ENCODE data around the gene IFT80. TPM values are rescaled to one million over a fixed set of nuclear protein-coding genes. Genes with fewer than 3 reads are reported as not detected.

IFT80 gene
- total RNA-seq, 2 experiments from 2014 or later: 9.2 to 10.4 TPM

- TF ChIP-seq CTCF (IDR thresholded peaks at IDR 0.05): no peak
- CTCF ChIA-PET: interaction anchor here (0.9 to 1.6 kb wide), 4 partner anchors 12 to 41 kb away, joined by 3 to 4 read pairs (median 3); no protein-coding TSS in a partner anchor
- intact Hi-C loops (cut with micrococcal nuclease): no loop called here
- Mint-ChIP-seq H3K9me3 (no peaks in the 10 kb centered on the region), H3K36me3 (ENCODE audit: low read depth) (peaks cover 43% of the 10 kb centered on the region), H3K27me3 (no peaks in the 10 kb centered on the region), H3K27ac (no peak overlapping the region), H3K4me3 (no peak overlapping the region), H3K4me1 (ENCODE audit: low read depth) (peaks cover 2% of the 10 kb centered on the region)
- no peak for DNase-seq
- POLR2A ChIA-PET: interaction anchor here (0.8 to 2.8 kb wide), 8 partner anchors 9 to 39 kb away, joined by 3 to 17 read pairs (median 6); partner anchors contain the start of genes IFT80 and TRIM59
- ATAC-seq: no peak
These were observed 11.0 kb upstream of the IFT80 start for GRCh38 chr3:160409812-160410610.

- no peak for TF ChIP-seq CTCF (IDR thresholded peaks at IDR 0.05)
- peaks cover 22% of the 10 kb centered on the region for H3K4me1 Mint-ChIP-seq (ENCODE audit: low read depth)
- H3K27ac Mint-ChIP-seq: no peak overlapping the region
These were observed 4.9 kb upstream of the IFT80 start for GRCh38 chr3:160403796-160404470.

GRCh38 chr3:160403028-160403545 lies 4.1 kb upstream of the IFT80 start:
- no peak for TF ChIP-seq CTCF (IDR thresholded peaks at IDR 0.05)
- peaks cover 23% of the 10 kb centered on the region for H3K4me1 Mint-ChIP-seq (ENCODE audit: low read depth)
- no peak overlapping the region for H3K27ac Mint-ChIP-seq
- H3K9me3 Mint-ChIP-seq: no peaks in the 10 kb centered on the region
- peaks cover 56% of the 10 kb centered on the region for H3K36me3 Mint-ChIP-seq (ENCODE audit: low read depth)
- ATAC-seq: no peak
- intact Hi-C loops (cut with micrococcal nuclease): loop anchor here (5.0 kb wide), 1 partner anchor 39 kb away; no protein-coding TSS in a partner anchor
- peaks cover 6% of the 10 kb centered on the region for H3K27me3 Mint-ChIP-seq
- no peak for DNase-seq
- peak overlapping the region; percentile 95 for H3K4me3 Mint-ChIP-seq
- POLR2A ChIA-PET: interaction anchor here (1.0 to 2.1 kb wide), 2 partner anchors 12 to 46 kb away, joined by 3 to 7 read pairs; partner anchors contain the start of gene TRIM59
- CTCF ChIA-PET: interaction anchor here (1.5 kb wide), 1 partner anchor 11 kb away, joined by 8 read pairs; no protein-coding TSS in a partner anchor

More at GRCh38 chr3:160403796-160404470, 4.9 kb upstream of the IFT80 start:
- intact Hi-C loops (cut with micrococcal nuclease): loop anchor here (5.0 kb wide), 1 partner anchor 38 kb away; no protein-coding TSS in a partner anchor
- no peaks in the 10 kb centered on the region for H3K9me3 Mint-ChIP-seq
- H3K36me3 Mint-ChIP-seq (ENCODE audit: low read depth): peaks cover 60% of the 10 kb centered on the region
- no peak for ATAC-seq
- DNase-seq: no peak
- POLR2A ChIA-PET: interaction anchor here (1.0 kb wide), 1 partner anchor 12 kb away, joined by 3 read pairs; no protein-coding TSS in a partner anchor
- CTCF ChIA-PET: interaction anchor here (1.5 kb wide), 1 partner anchor 10 kb away, joined by 8 read pairs; no protein-coding TSS in a partner anchor
- H3K4me3 Mint-ChIP-seq: peak overlapping the region; percentile 31
- H3K27me3 Mint-ChIP-seq: peaks cover 6% of the 10 kb centered on the region

GRCh38 chr3:160402221-160403027 lies 3.4 kb upstream of the IFT80 start:
- Mint-ChIP-seq H3K4me3 (peak overlapping the region; percentile 95), H3K36me3 (ENCODE audit: low read depth) (peaks cover 53% of the 10 kb centered on the region), H3K27ac (no peak overlapping the region), H3K4me1 (ENCODE audit: low read depth) (peaks cover 25% of the 10 kb centered on the region), H3K9me3 (no peaks in the 10 kb centered on the region), H3K27me3 (peaks cover 6% of the 10 kb centered on the region)
- ChIA-PET CTCF (interaction anchor here (1.5 to 1.6 kb wide), 2 partner anchors 10 to 11 kb away, joined by 8 to 11 read pairs; no protein-coding TSS in a partner anchor), POLR2A (interaction anchor here (1.0 to 2.1 kb wide), 5 partner anchors 13 to 47 kb away, joined by 3 to 7 read pairs (median 3); partner anchors contain the start of gene TRIM59)
- intact Hi-C loops (cut with micrococcal nuclease): loop anchor here (5.0 kb wide), 1 partner anchor 40 kb away; no protein-coding TSS in a partner anchor
- no peak for TF ChIP-seq CTCF (IDR thresholded peaks at IDR 0.05)
- DNase-seq (no peak), ATAC-seq (no peak)

Data from activated CD8-positive, alpha-beta T cell treated with anti-CD3 and anti-CD28 coated beads for 36 hours (primary cell).